Choroid plexus epithelial cell (primary cell): ENCODE measurements around the gene GIT2.
A peak's percentile ranks its signal among the peaks of the same experiment; 100 is the strongest.
"Not testable (repeated sequence)": the region's sequence is repeated elsewhere in the genome, so short reads cannot be mapped to it uniquely, and the experiment has no call there.

Experiments
- DNase-seq: peaks from one replicate; pipeline ENCODE4 v3.0.0-alpha.2; 2010; ENCODE audit warnings: low read depth
- H3K4me3 ChIP-seq: 2 replicates; pipeline ENCODE4 v1.5.1; 2011; ENCODE audit warnings: low read depth, mild to moderate bottlenecking, control low read depth, low read length, moderate library complexity
- TF ChIP-seq, protein P1 (sequence below): conservative IDR thresholded peaks from 2 replicates; pipeline ENCODE4 v1.5.1; 2011; ENCODE audit warnings: low read depth, mild to moderate bottlenecking, control low read depth, inconsistent platforms, low read length, moderate library complexity

GIT2 gene

DNA sequence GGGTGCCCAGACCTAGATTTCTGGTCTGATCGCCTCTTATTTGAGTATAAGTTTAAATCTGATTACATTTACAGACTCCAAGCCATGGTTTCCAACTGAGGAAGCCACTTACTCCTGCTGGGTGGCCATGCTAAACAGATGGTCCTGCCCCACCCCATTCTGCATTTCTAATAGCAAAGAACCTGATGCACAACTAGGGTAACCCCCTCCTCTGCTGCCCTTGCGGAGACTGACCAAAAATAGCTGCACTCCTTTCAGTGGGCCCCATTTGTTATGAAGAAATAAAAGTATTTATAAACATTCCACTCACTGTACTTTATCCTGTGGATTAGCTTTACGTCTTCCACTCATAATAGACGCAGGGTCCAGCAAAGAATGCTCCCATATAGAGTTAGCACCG, 6.8 kb downstream of the GIT2 start:
- H3K4me3 ChIP-seq = no peak overlapping the region
- TF ChIP-seq, protein P1, sequence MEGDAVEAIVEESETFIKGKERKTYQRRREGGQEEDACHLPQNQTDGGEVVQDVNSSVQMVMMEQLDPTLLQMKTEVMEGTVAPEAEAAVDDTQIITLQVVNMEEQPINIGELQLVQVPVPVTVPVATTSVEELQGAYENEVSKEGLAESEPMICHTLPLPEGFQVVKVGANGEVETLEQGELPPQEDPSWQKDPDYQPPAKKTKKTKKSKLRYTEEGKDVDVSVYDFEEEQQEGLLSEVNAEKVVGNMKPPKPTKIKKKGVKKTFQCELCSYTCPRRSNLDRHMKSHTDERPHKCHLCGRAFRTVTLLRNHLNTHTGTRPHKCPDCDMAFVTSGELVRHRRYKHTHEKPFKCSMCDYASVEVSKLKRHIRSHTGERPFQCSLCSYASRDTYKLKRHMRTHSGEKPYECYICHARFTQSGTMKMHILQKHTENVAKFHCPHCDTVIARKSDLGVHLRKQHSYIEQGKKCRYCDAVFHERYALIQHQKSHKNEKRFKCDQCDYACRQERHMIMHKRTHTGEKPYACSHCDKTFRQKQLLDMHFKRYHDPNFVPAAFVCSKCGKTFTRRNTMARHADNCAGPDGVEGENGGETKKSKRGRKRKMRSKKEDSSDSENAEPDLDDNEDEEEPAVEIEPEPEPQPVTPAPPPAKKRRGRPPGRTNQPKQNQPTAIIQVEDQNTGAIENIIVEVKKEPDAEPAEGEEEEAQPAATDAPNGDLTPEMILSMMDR = no peak
- no peak for DNase-seq

DNA sequence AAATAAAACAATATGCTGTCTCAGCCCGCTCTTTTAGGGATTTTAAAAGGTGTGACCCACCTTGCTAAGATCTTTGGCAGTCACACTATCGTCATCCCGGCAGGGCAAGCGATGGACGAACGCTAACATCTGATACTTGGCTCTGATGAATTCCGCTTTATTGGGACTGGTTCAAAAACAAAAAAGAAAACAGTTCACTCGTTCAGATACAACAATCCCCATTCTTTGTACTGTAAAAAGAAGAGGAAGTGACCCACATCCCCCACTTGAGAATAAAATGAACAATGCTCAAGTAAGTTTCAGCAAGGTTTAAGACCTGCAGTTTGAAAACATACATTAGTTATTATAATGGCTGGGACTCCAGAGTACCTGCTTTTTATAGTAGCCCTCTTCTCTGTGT, 7.3 kb downstream of the GIT2 start:
- DNase-seq = no peak
- TF ChIP-seq, protein P1 = no peak
- no peak overlapping the region for H3K4me3 ChIP-seq

DNA sequence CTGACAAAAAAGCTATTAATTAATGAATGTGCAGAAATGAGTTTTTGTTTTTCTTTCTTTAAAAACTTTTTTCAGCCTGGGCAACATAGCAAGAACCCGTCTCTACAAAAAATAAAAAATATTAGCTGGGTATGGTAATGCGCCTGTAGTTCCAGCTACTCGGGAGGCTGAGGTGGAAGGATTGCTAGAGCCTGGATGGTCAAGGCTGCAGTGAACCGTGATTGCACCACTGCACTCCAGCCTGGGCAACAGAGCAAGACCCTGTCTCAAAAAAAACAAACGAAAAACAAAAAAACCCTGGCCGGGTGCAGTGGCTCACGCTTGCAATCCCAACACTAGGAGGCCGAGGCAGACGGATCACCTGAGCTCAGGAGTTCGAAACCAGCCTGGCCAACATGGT, 7.9 kb downstream of the GIT2 start:
- TF ChIP-seq, protein P1 = no peak
- no peak overlapping the region for H3K4me3 ChIP-seq

GRCh38 chr12:109987615-109988014, 8.6 kb downstream of the GIT2 start:
- H3K4me3 ChIP-seq = no peak overlapping the region
- no peak for DNase-seq
- TF ChIP-seq, protein P1 = no peak

More for the DNA sequence above, 7.9 kb downstream of the GIT2 start:
- DNase-seq = no peak

DNA sequence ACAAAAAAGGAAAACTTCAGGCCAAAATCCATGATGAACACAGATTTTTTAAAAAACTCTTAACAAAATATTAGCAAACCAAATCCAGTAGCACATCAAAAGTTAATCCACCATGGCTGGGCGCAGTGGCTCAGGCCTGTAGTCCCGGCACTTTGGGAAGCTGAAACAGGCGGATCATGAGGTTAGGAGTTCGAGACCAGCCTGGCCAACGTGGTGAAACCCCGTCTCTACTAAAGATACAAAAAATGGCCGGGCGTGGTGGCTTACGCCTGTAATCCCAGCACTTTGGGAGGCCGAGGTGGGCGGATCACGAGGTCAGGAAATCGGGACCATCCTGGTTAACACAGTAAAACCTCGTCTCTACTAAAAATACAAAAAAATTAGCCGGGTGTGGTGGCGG, 9.9 kb downstream of the GIT2 start:
- not testable (repeated sequence) for H3K4me3 ChIP-seq, DNase-seq

DNA sequence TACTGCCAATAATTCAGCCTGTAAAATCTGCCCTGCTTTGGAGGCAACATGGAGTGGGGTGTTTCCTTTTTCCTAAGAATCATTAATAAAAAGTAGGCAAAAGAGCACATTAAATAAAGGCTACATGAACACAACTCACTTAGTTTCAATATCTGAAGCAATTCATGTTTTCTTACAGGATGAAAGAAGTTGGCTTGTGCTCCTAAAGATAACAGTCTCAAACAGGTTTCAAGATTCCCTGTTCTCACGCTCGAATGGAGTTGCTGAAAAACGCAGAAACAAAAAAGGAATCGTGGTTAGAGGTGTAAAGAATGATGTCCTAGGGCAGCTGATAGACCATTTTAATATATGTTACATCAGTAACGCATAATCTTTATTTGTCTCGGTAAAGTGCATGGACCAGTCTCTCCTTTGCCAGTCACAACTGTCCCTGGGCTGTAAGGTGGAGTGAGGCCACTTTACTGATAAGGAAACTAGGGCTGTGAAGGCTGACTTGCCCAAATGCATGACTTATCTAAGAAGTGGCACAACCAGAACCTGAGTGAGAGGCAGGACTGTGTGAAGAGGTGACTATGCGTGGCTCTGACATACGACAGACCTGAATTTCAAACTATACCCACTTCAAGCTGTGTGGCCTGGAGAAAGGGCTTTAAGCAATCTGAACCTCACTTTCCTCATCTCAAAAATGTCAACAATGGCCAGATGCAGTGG, 12.6 kb downstream of the GIT2 start:
- no peak for DNase-seq
- H3K4me3 ChIP-seq = no peak overlapping the region
- TF ChIP-seq, protein P1 = no peak

DNA sequence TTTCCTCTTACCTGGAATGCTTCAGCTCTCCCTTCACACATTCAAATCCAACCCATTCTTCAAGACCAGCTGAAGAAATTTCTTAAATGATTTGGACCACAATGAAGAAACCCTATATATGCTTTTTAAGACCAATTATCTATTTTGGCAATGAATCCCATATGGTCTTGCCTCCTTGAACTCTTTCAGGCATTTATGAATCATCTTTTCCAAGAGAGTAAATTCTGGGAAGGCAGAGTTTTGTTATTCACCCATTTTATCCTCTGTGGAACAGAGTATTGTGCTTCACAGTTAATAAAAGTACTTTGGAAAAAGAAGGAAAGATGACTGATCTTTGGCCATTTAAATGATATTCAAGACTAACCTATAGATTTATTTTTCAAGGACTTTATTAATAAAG, 14.0 kb downstream of the GIT2 start:
- peak; percentile 52 for DNase-seq
- H3K4me3 ChIP-seq = no peak overlapping the region
- TF ChIP-seq, protein P1 = no peak

GRCh38 chr12:109981311-109981710, 14.9 kb downstream of the GIT2 start:
- H3K4me3 ChIP-seq = no peak overlapping the region
- no peak for DNase-seq
- TF ChIP-seq, protein P1 = no peak
